GM10266 (cell line): ENCODE results near the gene ETFA.
A peak's percentile ranks its signal among the peaks of the same experiment; 100 is the strongest.

ENCODE experiments used
- DNase-seq: peaks from one replicate; pipeline ENCODE4 v3.0.0; 2012; ENCODE audit errors: extremely low spot score
- CTCF ChIP-seq: IDR thresholded peaks from 2 replicates; pipeline ENCODE4 v1.5.1; 2012; ENCODE audit warnings: mild to moderate bottlenecking, low read depth; ENCODE audit not compliant: control insufficient read depth, insufficient read depth; ENCODE audit errors: missing control alignments

ETFA gene

GRCh38 chr15:76229266-76229665 is 82.0 kb downstream of the ETFA start:
- TF ChIP-seq CTCF, result no peak
- no peak for DNase-seq

DNA sequence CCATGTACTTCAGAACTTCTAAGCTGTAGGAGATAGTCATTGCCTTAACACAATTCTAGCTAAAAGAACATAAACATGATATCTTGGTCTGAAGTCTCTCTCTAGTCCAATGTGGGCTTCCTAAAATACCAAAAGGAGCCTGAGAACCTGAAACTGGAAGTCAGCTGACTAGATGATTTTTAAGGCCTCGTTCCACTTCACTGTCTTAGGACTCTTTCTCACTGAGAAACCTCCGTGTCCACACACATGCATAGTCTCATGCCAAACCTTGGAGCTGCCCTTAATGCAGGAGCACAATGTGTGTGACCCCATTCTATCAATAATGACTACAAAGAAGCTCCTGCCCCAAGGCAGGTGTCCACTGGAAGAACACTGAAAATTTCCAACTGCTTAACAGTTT is 87.7 kb downstream of the ETFA start:
- peak; percentile 76 for DNase-seq
- TF ChIP-seq CTCF, result no peak

GRCh38 chr15:76222159-76222558 is 89.1 kb downstream of the ETFA start:
- no peak for TF ChIP-seq CTCF
- no peak for DNase-seq

GRCh38 chr15:76221085-76221767 is 90.0 kb downstream of the ETFA start:
- no peak for DNase-seq
- TF ChIP-seq CTCF, result no peak

GRCh38 chr15:76217882-76218217 is 93.4 kb downstream of the ETFA start:
- no peak for DNase-seq
- no peak for TF ChIP-seq CTCF

GRCh38 chr15:76217029-76217881 is 94.0 kb downstream of the ETFA start:
- TF ChIP-seq CTCF, result no peak
- DNase-seq, result no peak

DNA sequence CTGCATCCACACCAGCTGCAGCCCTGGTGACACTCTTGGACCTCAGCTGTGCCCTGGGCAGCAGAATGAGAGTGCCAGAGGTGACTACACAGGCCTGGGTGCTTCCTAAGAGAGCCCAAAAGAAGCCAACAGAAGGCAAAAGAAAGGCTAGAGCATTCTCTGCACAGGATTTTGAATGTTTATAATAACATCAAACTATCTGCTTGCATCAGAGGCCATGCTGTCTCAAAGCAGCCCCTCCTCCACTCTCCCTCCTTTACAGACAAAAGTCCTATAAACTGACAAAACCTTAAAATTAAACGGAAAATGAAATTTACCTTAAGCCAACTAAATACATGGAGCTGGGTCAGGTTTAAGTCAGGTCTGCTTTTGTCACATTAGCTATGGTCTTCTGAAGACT is 95.6 kb downstream of the ETFA start:
- no peak for TF ChIP-seq CTCF
- DNase-seq, result no peak
